ENCODE results near the gene BMF.
"Not testable (repeated sequence)": the region's sequence is repeated elsewhere in the genome, so short reads cannot be mapped to it uniquely, and the experiment has no call there.

- not testable (repeated sequence) for TF ChIP-seq CTCF, POLR2AphosphoS5 (IDR thresholded peaks at IDR 0.05)
Observed at GRCh38 chr15:40074656-40075055, 34.0 kb downstream of the BMF start.

Measured in transverse colon (tissue), 4 donors.